NCI-H446 treated with DMSO at 0.1 percent for 48 hours (cell line): ENCODE data around the gene ANGPTL7.

Source experiments
- DNase-seq: peaks from one replicate; lab custom pipeline; 2025; lab: John Stamatoyannopoulos, UW

The ANGPTL7 gene

GRCh38 chr1:11204396-11205190 is 15.4 kb downstream of the ANGPTL7 start:
- no peak for DNase-seq

- DNase-seq: no peak
These were observed 18.9 kb downstream of the ANGPTL7 start for GRCh38 chr1:11207898-11208611.

GRCh38 chr1:11211461-11211860 is 22.3 kb downstream of the ANGPTL7 start:
- no peak for DNase-seq

DNA sequence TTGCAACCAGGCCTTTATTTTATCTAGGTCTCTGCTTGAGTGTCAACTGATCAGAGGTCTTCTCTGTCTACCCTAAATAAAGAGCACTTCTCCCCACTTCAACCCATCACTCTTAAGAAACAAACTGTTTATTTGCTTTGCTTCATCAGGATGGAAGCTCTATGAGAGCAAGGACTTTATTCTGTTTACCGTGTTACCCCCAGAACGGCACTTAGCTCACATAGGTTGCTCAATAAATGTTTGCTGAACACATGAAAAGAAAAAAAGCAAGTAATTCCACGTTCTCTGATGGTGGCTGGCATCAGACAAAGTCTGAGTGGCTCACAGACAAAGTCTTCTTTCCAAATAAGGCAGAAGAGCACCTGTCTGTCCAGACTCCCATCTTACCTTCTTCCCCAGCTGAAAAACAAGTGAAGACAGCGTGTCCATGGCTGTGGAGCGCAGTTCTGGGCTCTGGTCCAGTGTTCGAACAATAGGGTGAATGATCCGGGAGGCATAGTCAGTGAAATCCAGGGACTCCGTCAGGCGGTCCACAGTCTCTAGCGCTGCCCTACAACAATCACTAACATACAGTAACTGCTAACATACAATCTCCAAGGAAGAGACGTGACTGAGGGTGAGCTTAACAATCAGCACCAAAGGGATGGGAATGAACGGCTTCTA is 22.9 kb downstream of the ANGPTL7 start:
- no peak for DNase-seq

DNA sequence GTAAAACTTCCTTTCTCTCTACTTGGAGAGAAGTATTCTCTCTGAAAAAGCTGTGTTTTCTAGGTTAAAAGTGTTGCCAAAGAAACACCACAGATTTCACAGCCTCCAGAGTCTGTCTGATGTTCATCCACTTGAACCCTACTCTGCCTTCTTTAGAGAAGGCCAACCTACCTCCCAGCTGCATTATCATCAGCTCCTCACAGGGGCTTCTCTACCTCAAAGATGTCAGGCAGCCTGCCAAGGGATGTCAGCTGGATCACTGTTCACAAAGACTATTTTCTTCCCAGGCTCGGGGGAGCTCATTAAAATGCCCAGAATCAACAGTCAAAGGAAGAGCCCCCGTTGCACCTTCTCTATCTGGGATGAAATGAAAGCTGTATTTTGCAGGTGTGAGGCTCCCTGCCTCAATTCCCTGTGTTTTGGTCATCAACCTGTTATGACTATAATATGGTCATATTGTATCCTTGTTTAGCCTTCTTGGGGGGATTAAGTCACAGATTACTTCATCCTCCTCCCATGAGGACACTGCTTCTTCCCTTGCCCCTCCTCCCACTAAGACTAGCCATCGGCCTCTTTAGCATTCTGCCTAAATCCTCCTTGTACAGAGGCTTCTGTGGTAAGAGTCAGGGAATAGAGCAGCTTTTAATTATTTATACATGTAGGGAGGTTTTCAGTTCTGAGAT is 25.7 kb downstream of the ANGPTL7 start:
- DNase-seq: no peak

DNA sequence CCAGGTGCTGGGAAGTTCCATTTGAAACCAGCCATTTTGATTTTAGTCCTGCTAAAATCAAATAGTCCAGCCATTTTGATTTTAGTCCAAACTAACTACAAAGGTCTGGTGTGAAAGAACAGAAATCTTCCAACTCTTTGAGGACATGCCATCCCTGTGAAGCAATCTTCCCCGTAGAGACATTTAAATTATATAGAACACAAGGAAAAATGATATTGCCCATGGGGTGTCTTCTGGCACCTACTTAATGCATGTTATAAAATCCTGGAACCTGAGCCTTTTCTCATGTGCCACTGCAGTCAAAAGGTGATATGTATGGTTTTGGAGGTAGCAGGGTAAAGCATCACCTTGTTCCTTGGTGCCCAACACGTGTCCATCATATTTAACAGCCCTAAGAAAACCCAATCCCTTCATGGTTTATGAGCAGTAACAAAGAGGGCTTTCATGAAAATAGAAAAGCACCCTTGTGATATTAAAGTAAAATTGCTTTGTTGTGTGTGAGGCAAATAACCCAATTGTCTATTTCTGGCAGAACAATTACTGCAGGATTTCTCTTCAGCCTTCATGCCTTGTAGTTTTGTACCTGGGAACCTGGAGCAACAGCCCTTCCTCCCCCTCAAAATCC is 26.3 kb downstream of the ANGPTL7 start:
- DNase-seq: no peak

GRCh38 chr1:11216074-11216473 is 26.9 kb downstream of the ANGPTL7 start:
- DNase-seq: no peak

DNA sequence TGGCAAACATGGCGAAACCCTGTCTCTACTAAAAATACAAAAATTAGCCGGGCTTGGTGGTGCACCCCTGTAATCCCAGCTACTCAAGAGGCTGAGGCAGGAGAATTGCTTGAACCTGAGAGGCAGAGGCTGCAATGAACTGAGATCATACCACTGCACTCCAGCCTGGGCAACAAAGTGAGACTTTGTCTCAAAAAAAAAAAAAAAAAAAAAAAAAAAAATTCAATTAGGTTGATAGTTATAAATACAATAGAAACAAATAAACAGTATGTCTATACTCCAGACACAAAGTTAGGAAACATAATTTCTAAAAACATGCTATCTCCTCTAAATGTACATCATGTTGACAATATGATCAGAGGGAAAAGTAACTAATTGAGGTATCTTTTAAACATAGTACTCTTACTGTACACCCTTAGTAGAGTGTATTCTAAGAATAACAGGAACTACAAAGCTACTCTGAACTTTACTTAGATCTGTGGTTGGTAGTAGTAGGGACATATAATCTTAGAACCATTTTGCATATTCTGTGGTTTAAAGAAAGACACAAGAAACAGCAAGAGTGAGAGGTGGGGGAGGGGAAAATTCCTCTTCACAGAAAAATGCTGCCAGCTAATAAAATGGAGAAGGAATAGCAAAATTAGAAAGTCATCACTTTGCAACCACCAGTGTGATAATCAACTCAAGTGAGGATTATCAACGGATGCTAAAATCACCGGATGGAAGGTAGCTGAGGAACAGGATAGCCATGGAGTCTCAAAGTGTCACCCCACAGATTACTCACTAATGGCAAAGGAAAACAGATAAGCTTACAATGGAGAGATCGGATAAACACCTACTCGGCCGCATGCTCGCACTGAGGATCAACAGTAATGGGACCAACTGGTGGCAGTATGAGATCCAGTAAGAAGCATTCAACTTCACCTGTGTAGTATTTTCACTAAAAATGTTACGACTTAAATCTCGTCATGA is 38.2 kb downstream of the ANGPTL7 start:
- DNase-seq: no peak

GRCh38 chr1:11229203-11229602 is 40.0 kb downstream of the ANGPTL7 start:
- DNase-seq: no peak

- DNase-seq: no peak
These were observed 44.1 kb downstream of the ANGPTL7 start for GRCh38 chr1:11233208-11233607.

GRCh38 chr1:11237356-11237755 is 48.2 kb downstream of the ANGPTL7 start:
- no peak for DNase-seq

DNA sequence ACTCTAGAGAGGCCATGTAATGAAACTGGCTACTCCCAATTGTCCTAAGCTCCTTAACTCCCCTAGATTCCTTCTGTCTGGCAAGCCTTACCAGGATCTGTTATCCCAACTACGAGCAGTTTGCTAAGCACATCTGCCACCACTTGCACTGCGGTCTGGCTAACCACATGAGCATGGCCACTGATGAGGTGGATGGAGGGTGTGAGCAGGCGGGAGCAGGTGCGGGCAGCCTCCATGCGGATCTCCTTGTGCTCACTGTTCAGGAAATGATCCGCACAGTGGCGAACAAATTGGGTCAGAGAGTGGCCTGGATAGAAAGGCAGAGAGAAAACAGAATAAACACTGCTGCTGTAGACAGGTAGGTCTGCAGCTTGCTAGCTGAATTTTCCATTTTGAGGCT is 49.2 kb downstream of the ANGPTL7 start:
- DNase-seq: no peak

GRCh38 chr1:11245248-11245647 is 56.1 kb downstream of the ANGPTL7 start:
- no peak for DNase-seq
